Endothelial cell of umbilical vein (primary cell): ENCODE data around the gene CNTNAP2. TPM values are rescaled to one million over a fixed set of nuclear protein-coding genes. Genes with fewer than 3 reads are reported as not detected.

Source experiments
- BruUV-seq: library from RNA; stranded (reverse); fragments of 400-500 nt; replicated peaks from 2 replicates; lab custom pipeline; 2021; lab: Mats Ljungman, UMichigan
- CTCF ChIA-PET: fragments of 300-600, 350-600 bp; sonication (Branson Sonifier 250); formaldehyde crosslinking; loops from one replicate; lab custom pipeline; 2021; ENCODE audit warnings: antibody characterized with exemption, inconsistent platforms; lab: Charles Lee
- POLR2A ChIA-PET: fragments of 300-600, 350-600 bp; sonication (Branson Sonifier 250); formaldehyde crosslinking; loops from one replicate; lab custom pipeline; 2021; ENCODE audit warnings: antibody characterized with exemption, inconsistent platforms; lab: Charles Lee
- DNase-seq: peaks from one replicate; pipeline ENCODE4 v3.0.0-alpha.2; 2011; ENCODE audit warnings: low read depth, low spot score
- FAIRE-seq: peaks from 2 replicates; lab custom pipeline; 2011; peaks lifted over from hg19 to GRCh38; lab: Jason Lieb, UNC
- H2AFZ ChIP-seq: 2 replicates; pipeline ENCODE4 v1.6.0; 2012; ENCODE audit warnings: low read depth, low read length, control low read depth, inconsistent platforms
- H3K27ac ChIP-seq: 2 replicates; pipeline ENCODE4 v1.5.1; 2011; ENCODE audit warnings: low read depth, mild to moderate bottlenecking, control low read depth, low read length, moderate library complexity; ENCODE audit not compliant: insufficient read depth
- H3K27me3 ChIP-seq, 2 experiments: 2 replicates each; pipeline versions ENCODE4 v1.6.0 to v1.6.1; 2011; ENCODE audit warnings: low read length in 2 of 2, mixed read lengths in 1 of 2; ENCODE audit not compliant: control insufficient read depth in 2 of 2, insufficient read depth in 2 of 2
- H3K36me3 ChIP-seq, 2 experiments: 2 replicates in 1 of 2; 3 replicates in 1 of 2; pipeline ENCODE4 v1.5.1; 2011; ENCODE audit warnings: low read length in 2 of 2, mild to moderate bottlenecking in 1 of 2, moderate library complexity in 1 of 2; ENCODE audit not compliant: control insufficient read depth in 2 of 2, insufficient read depth in 2 of 2; ENCODE audit errors: extremely low read depth in 1 of 2
- H3K4me1 ChIP-seq: 3 replicates; pipeline ENCODE4 v1.5.1; 2011; ENCODE audit warnings: mild to moderate bottlenecking, low read length; ENCODE audit not compliant: control insufficient read depth, insufficient read depth; ENCODE audit errors: extremely low read depth
- H3K4me2 ChIP-seq: 2 replicates; pipeline ENCODE4 v1.6.1; 2011; ENCODE audit warnings: low read length, control low read depth, mixed read lengths; ENCODE audit not compliant: insufficient read depth
- H3K4me3 ChIP-seq, 3 experiments: fragments of 200-600 bp in 1 of 3; sonication (generic), shearing (Covaris generic) in 1 of 3; replicated peaks in 1 of 3; 2 replicates each; pipeline ENCODE4 v1.5.1; 2011 to 2016; ENCODE audit warnings: control low read depth in 3 of 3, low read length in 3 of 3, mild to moderate bottlenecking in 2 of 3, inconsistent platforms in 1 of 3, low read depth in 1 of 3, moderate library complexity in 1 of 3; ENCODE audit not compliant: insufficient read depth in 1 of 3
- H3K79me2 ChIP-seq: 2 replicates; pipeline ENCODE4 v1.6.0; 2012; ENCODE audit warnings: low read length, inconsistent platforms; ENCODE audit not compliant: control insufficient read depth, insufficient read depth
- H3K9ac ChIP-seq: replicated peaks from 2 replicates; pipeline ENCODE3; 2011; ENCODE audit warnings: low read length, control low read depth; ENCODE audit not compliant: insufficient read depth; ENCODE audit errors: extremely low read depth
- H3K9me1 ChIP-seq: replicated peaks from 3 replicates; pipeline ENCODE4 v1.6.0; 2011; ENCODE audit warnings: mild to moderate bottlenecking, low read length; ENCODE audit not compliant: control insufficient read depth, insufficient read depth; ENCODE audit errors: extremely low read depth
- H3K9me3 ChIP-seq: replicated peaks from 2 replicates; pipeline ENCODE4 v1.5.1; 2012; ENCODE audit warnings: low read length, inconsistent platforms; ENCODE audit not compliant: control insufficient read depth, insufficient read depth
- H4K20me1 ChIP-seq: replicated peaks from 2 replicates; pipeline ENCODE3; 2011; ENCODE audit warnings: mild to moderate bottlenecking, low read length; ENCODE audit not compliant: control insufficient read depth, insufficient read depth; ENCODE audit errors: extremely low read depth
- EZH2 ChIP-seq: IDR thresholded peaks from 2 replicates; pipeline ENCODE4 v1.6.1; 2012; ENCODE audit warnings: borderline replicate concordance, low read depth, mild to moderate bottlenecking, moderate library complexity, low read length, inconsistent platforms; ENCODE audit not compliant: severe bottlenecking
- FOS ChIP-seq: IDR thresholded peaks from 2 replicates; pipeline ENCODE4 v1.6.1; 2011; ENCODE audit warnings: mild to moderate bottlenecking, low read length, moderate library complexity, borderline replicate concordance; ENCODE audit not compliant: insufficient read depth
- GATA2 ChIP-seq: IDR thresholded peaks from 2 replicates; pipeline ENCODE4 v1.7.0; 2011; ENCODE audit warnings: low read depth, mild to moderate bottlenecking, moderate library complexity, mixed read lengths, low read length; ENCODE audit not compliant: insufficient read length, insufficient read depth
- JUN ChIP-seq: IDR thresholded peaks from 2 replicates; pipeline ENCODE4 v1.6.1; 2011; ENCODE audit warnings: borderline replicate concordance, low read depth; ENCODE audit not compliant: insufficient read length, insufficient read depth
- MYC ChIP-seq: IDR thresholded peaks from one replicate; pipeline ENCODE4 v1.6.1; 2011; ENCODE audit warnings: mild to moderate bottlenecking, low read depth, low read length
- POLR2A ChIP-seq: IDR thresholded peaks from 2 replicates; pipeline ENCODE4 v1.6.1; 2012; ENCODE audit warnings: low read depth, mild to moderate bottlenecking, control low read depth, low read length
- POLR2AphosphoS5 ChIP-seq: IDR thresholded peaks from 2 replicates; pipeline ENCODE4 v1.6.1; 2012; ENCODE audit warnings: low read depth, mild to moderate bottlenecking, control low read depth, low read length, moderate library complexity; ENCODE audit not compliant: insufficient read depth
- dilution Hi-C: fragments of 300-500 bp; cut with MboI; formaldehyde crosslinking; loops from one replicate; pipeline ENCODE4 v1.15.0; 2019; ENCODE audit warnings: low sequenced_read_pairs; ENCODE audit not compliant: extremely low pct_ligation_motif_present
- intact Hi-C: fragments of 100-400 bp; cut with micrococcal nuclease; formaldehyde crosslinking; loops from one replicate; pipeline ENCODE4 v1.10.0; 2022
- polyA plus RNA-seq, 4 experiments: library from polyadenylated mRNA; depleted of rRNA in 3 of 4; stranded (reverse) in 3 of 4; unstranded in 1 of 4; fragments of >200 nt; gene quantifications; 2 replicates each; pipeline versions ENCODE4 v1.2.1 to v1.2.3, GENCODE V29; 2011 to 2012; ENCODE audit warnings: missing spikeins in 1 of 4
- total RNA-seq: library from RNA; stranded (reverse); gene quantifications from 2 replicates; pipeline ENCODE4 v1.2.3, GENCODE V29; 2021
- TF ChIP-seq, protein P1 (sequence below), 2 donors: IDR thresholded peaks; 1 replicate in 1 of 2; 2 replicates in 1 of 2; pipeline ENCODE4 v1.5.1; 2011; ENCODE audit warnings: low read length in 2 of 2, mild to moderate bottlenecking in 2 of 2, moderate library complexity in 2 of 2, control low read depth in 1 of 2, inconsistent platforms in 1 of 2, low read depth in 1 of 2; ENCODE audit not compliant: insufficient read depth in 1 of 2; ENCODE audit errors: extremely low read depth in 1 of 2
- TF ChIP-seq, protein P2 (sequence below): IDR thresholded peaks from 2 replicates; pipeline ENCODE4 v1.6.1; 2011; ENCODE audit not compliant: insufficient read depth, insufficient read length

CNTNAP2 gene
- total and polyA plus RNA-seq, 2 donors (not counting 3 experiments of a cell fraction or from before 2014, with no cell fraction given) = not detected

DNA sequence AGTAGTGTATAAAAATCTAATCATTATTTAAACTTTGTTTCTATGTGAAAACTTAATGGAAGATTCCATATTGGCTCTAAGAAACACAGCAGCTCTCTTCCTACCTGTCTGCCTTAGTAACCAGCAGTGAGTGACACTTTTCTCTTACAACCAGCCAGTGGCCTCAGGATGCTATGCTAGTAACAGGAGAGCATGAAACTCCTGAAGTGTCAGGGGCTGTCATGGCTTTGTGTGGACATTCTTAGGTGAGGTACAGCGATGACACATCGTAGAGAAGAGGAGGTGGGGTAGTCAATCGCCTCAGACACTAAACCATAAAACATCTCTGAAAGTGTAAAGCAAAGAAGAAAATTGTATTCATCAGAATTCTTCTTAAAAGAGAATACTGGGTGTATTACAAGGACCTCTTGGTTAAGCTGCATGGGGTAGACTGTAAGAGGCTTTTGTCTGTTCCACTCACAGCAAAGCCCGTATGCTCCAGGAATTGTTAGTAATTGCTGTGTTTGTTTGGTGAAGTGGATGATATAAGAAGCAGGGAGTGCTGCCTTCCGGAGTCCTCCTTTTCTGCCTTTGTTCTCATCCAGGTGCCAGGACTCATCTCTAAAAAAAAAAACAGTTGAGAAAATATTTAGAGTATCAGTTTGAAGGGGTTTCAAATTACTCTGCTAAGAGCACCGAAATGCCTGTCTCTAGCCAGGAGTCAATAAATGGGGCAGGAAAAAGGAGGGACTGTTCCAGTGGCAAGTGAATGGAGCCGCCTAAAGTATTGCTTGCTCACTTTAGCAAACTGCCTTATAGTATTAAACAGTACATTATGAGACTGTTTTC, 518.8 kb downstream of the CNTNAP2 start:
- H4K20me1 ChIP-seq = no peaks in the 10 kb centered on the region
- H2AFZ ChIP-seq = no peak overlapping the region
- no peak for DNase-seq
- no TSS peak for BruUV-seq
- no peaks in the 10 kb centered on the region for H3K9me1 ChIP-seq
- H3K9me3 ChIP-seq = peaks cover 3% of the 10 kb centered on the region
- no peak overlapping the region for H3K9ac ChIP-seq
- no peak overlapping the region for H3K4me3 ChIP-seq
- CTCF ChIA-PET = no interaction called here
- no peaks in the 10 kb centered on the region for H3K27me3 ChIP-seq
- no peak overlapping the region for H3K27ac ChIP-seq
- dilution Hi-C loops (no loop called here), intact Hi-C loops (no loop called here)
- POLR2A ChIA-PET = no interaction called here
- H3K36me3 ChIP-seq = no peaks in the 10 kb centered on the region
- FAIRE-seq = no peak
- TF ChIP-seq, protein P1, sequence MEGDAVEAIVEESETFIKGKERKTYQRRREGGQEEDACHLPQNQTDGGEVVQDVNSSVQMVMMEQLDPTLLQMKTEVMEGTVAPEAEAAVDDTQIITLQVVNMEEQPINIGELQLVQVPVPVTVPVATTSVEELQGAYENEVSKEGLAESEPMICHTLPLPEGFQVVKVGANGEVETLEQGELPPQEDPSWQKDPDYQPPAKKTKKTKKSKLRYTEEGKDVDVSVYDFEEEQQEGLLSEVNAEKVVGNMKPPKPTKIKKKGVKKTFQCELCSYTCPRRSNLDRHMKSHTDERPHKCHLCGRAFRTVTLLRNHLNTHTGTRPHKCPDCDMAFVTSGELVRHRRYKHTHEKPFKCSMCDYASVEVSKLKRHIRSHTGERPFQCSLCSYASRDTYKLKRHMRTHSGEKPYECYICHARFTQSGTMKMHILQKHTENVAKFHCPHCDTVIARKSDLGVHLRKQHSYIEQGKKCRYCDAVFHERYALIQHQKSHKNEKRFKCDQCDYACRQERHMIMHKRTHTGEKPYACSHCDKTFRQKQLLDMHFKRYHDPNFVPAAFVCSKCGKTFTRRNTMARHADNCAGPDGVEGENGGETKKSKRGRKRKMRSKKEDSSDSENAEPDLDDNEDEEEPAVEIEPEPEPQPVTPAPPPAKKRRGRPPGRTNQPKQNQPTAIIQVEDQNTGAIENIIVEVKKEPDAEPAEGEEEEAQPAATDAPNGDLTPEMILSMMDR (IDR thresholded peaks at IDR 0.05; ENCODE audit: extremely low read depth in 1 of 2, insufficient read depth in 1 of 2, low read depth in 1 of 2, low read length in 2 of 2) = no peak
- no peak for TF ChIP-seq EZH2
- no peak for TF ChIP-seq JUN
- no peak for TF ChIP-seq POLR2A
- no peak for TF ChIP-seq POLR2AphosphoS5
- TF ChIP-seq MYC = no peak
- no peak for TF ChIP-seq FOS
- no peak for TF ChIP-seq GATA2
- TF ChIP-seq, protein P2, sequence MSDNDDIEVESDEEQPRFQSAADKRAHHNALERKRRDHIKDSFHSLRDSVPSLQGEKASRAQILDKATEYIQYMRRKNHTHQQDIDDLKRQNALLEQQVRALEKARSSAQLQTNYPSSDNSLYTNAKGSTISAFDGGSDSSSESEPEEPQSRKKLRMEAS = no peak
- H3K79me2 ChIP-seq = no peaks in the 10 kb centered on the region
- H3K4me2 ChIP-seq = no peak overlapping the region
- H3K4me1 ChIP-seq = no peaks in the 10 kb centered on the region
